ENCODE data around the gene SLC5A4.

DNA sequence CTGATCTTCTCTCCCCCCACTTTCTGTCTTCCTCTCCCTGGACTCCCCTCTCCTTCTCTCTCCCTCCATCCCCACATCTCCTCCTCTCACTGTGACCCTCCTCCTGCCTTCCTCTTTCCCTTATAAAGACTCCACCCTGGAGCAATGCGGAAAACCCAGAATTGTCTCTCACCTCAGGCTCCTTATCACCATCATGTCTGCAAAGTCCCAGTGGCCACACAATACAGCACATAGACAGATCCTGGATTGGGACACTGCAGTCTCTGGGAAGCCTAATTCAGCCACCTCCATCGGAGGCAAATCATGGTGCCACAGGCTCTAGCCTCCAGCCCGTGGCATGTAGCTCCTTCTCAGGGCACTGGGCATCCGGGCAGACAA, 53.0 kb downstream of the SLC5A4 start:
- TF ChIP-seq, protein P1, sequence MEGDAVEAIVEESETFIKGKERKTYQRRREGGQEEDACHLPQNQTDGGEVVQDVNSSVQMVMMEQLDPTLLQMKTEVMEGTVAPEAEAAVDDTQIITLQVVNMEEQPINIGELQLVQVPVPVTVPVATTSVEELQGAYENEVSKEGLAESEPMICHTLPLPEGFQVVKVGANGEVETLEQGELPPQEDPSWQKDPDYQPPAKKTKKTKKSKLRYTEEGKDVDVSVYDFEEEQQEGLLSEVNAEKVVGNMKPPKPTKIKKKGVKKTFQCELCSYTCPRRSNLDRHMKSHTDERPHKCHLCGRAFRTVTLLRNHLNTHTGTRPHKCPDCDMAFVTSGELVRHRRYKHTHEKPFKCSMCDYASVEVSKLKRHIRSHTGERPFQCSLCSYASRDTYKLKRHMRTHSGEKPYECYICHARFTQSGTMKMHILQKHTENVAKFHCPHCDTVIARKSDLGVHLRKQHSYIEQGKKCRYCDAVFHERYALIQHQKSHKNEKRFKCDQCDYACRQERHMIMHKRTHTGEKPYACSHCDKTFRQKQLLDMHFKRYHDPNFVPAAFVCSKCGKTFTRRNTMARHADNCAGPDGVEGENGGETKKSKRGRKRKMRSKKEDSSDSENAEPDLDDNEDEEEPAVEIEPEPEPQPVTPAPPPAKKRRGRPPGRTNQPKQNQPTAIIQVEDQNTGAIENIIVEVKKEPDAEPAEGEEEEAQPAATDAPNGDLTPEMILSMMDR (conservative IDR thresholded peaks at IDR 0.05), result no peak
- TF ChIP-seq ZFX (IDR thresholded peaks at IDR 0.05), result no peak
